Bronchial epithelial cell (primary cell): ENCODE results near the gene CFAP74. TPM values are rescaled to one million over a fixed set of nuclear protein-coding genes. Genes with fewer than 3 reads are reported as not detected.
A peak's percentile ranks its signal among the peaks of the same experiment; 100 is the strongest.

Experiments
- DNase-seq: peaks from one replicate; pipeline ENCODE4 v3.0.0-alpha.2; 2010; ENCODE audit warnings: low read depth
- FAIRE-seq: peaks from 2 replicates; lab custom pipeline; 2011; peaks lifted over from hg19 to GRCh38; lab: Jason Lieb, UNC
- H3K27me3 ChIP-seq: 2 replicates; pipeline ENCODE4 v1.5.1; 2011; ENCODE audit warnings: low read length; ENCODE audit not compliant: control insufficient read depth, insufficient read depth
- H3K36me3 ChIP-seq: 2 replicates; pipeline ENCODE4 v1.5.1; 2011; ENCODE audit warnings: low read length; ENCODE audit not compliant: control insufficient read depth, insufficient read depth
- H3K4me3 ChIP-seq: 2 replicates; pipeline ENCODE4 v1.5.1; 2011; ENCODE audit warnings: mild to moderate bottlenecking, low read depth, low read length, control low read depth
- total RNA-seq: library from RNA; depleted of rRNA; stranded (reverse); fragments of >200 nt; gene quantifications from 2 replicates; pipeline ENCODE4 v1.2.1, GENCODE V29; 2014
- TF ChIP-seq, protein P1 (sequence below): IDR thresholded peaks from 2 replicates; pipeline ENCODE4 v1.5.1; 2011; ENCODE audit warnings: mild to moderate bottlenecking, moderate library complexity, low read length, control low read depth, inconsistent platforms; ENCODE audit not compliant: insufficient read depth, severe bottlenecking

CFAP74 gene
- total RNA-seq, 1 donor from 2014 or later = not detected

DNA sequence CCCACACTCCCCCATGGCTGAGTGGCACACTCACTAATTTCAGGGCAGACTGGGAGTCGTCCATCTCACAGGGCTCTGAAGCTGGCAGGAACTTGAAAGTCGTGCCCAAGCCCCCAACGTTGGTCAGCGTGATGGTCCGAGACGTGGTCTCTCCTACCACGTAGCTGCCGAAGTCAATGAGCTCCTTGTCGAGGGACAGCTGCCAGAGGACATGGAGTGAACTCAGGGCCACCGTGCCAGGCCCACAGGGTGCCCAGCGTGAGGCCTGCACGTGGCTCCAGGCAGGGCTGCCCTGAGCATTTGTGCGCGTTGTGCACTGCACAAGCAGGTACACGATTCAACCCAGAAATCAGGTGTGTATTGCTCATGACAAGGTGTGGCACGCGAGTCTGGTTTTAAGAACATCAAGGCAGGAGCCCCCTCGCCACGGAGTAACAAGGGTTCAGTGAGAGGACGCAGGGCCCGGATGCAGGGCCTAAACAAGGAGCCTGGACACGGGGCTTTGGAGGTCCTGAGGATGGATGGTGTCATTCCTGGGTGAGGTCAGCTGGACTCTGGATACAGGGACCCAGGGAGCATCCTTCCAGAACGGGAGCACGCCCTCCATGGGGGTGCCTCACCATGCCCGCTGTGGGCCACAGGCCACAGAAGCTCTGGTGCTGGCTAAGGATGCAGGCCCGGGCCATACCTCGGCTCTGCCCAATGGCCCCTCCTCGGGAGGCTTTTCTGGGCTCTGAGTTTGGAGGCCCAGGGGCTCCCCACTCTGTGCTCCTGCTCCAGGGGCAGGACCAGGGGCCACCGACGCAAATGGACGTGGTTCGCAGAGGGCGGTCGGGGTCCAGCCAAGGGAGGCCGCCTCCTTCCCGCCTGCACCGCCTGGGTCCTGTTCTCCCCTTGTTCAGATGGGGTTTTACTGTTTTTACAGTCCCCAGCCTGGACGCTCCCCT, 46.7 kb downstream of the CFAP74 start:
- TF ChIP-seq, protein P1, sequence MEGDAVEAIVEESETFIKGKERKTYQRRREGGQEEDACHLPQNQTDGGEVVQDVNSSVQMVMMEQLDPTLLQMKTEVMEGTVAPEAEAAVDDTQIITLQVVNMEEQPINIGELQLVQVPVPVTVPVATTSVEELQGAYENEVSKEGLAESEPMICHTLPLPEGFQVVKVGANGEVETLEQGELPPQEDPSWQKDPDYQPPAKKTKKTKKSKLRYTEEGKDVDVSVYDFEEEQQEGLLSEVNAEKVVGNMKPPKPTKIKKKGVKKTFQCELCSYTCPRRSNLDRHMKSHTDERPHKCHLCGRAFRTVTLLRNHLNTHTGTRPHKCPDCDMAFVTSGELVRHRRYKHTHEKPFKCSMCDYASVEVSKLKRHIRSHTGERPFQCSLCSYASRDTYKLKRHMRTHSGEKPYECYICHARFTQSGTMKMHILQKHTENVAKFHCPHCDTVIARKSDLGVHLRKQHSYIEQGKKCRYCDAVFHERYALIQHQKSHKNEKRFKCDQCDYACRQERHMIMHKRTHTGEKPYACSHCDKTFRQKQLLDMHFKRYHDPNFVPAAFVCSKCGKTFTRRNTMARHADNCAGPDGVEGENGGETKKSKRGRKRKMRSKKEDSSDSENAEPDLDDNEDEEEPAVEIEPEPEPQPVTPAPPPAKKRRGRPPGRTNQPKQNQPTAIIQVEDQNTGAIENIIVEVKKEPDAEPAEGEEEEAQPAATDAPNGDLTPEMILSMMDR = no peak
- H3K4me3 ChIP-seq = no peak overlapping the region
- no peaks in the 10 kb centered on the region for H3K36me3 ChIP-seq
- no peaks in the 10 kb centered on the region for H3K27me3 ChIP-seq
- DNase-seq (no peak), FAIRE-seq (no peak)

DNA sequence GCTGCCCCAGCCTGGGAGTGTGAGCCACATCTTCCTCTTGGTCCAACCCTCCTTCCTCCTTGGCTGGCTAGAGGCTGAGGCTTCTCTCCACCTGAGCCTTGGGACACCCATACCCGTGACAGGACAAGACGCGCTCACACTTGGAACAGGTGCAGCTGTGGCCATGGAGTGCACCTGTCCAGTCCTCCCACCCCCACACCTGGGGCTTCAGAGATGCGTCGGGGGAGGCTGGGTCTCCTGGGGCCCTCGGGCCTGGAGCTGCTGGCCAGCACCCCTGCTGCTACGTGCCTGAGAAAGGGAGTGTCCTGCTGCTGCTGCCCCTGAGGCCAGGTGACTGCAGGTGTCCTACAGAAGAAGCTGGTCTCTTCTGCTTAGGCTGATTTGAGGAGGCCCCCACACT, 47.5 kb downstream of the CFAP74 start:
- DNase-seq (no peak), FAIRE-seq (no peak)
- TF ChIP-seq, protein P1 = no peak
- H3K27me3 ChIP-seq = no peaks in the 10 kb centered on the region
- H3K36me3 ChIP-seq = no peaks in the 10 kb centered on the region
- no peak overlapping the region for H3K4me3 ChIP-seq

DNA sequence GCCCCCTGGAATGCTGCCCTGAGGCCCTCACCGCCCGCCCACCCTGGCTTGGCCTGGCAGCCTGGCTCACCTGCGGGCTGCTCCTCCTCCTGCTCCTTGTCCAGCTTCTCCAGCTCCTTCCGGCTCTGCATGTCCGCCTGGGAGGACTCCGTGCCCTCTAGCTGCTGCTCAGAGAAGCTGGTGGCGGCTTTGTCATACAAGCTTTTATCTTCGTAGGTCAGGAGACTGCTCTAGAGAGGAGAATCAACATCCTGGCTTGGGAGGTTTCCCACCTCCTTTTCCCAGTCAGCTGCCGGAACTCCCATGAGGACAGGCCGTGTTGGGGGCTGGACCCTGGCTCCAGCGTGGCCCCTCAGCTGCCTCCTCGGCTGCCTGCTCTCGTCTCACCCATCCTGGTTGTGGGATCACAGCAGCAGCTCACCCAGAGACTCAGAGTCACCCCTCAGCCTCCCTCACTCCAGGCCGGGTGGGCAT, 47.9 kb downstream of the CFAP74 start:
- TF ChIP-seq, protein P1 = no peak
- DNase-seq = no peak
- no peak overlapping the region for H3K4me3 ChIP-seq
- no peak for FAIRE-seq
- no peaks in the 10 kb centered on the region for H3K36me3 ChIP-seq
- H3K27me3 ChIP-seq = no peaks in the 10 kb centered on the region

DNA sequence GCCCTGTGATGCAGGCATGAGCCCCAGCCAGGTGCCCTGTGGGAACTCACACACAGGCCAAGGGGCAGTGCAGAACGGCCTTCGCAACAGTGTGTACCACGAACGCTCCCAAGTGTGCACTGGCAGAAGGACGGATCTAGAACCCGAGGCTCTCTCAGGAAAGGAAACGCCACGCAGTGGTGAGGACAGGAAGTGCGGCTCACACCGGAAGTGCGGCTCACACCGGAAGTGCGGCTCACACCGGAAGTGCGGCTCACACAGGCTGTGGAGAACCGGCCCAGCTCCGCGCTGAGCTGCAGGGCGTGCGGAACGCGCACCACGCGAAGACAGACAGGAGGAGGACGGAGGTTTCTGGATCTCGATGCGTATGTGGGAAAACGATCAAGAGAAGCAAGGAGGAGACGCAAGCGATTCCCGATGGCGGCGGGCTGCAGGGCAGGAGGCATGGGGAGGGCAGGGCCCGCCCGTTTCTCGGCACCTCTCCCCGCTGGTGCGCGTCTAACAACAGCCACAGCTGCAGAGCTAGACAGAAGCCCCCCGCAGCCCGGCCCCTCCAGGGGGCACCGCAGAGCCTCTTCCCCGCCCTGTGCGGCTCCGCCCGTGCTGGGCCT, 48.6 kb downstream of the CFAP74 start:
- TF ChIP-seq, protein P1 = peak; percentile 5
- FAIRE-seq = no peak
- H3K27me3 ChIP-seq = no peaks in the 10 kb centered on the region

DNA sequence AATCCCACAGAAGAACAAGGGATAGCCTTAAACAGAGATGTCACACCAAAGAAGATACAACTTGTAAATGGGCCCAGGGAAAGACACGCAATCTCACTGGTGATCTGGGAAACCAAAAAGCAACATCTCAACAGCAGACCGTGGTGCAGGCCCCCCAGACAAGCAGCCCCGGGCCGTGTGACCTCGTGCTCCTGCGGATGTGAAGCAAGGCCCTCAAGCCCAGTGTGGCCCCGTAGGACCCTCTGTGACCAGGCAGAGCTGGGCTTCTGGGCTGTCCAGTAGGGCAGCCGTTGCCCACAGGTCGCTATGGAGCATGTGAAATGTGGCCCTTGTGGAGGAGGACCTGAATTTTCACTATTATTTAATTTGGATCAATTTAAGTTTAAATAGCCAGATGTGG, 49.6 kb downstream of the CFAP74 start:
- DNase-seq (no peak), FAIRE-seq (no peak)
- TF ChIP-seq, protein P1 = no peak
- Histone ChIP-seq H3K4me3 (no peak overlapping the region), H3K27me3 (peaks cover 2% of the 10 kb centered on the region), H3K36me3 (no peaks in the 10 kb centered on the region)

More for the DNA sequence above, 48.6 kb downstream of the CFAP74 start:
- DNase-seq = no peak
- Histone ChIP-seq H3K4me3 (no peak overlapping the region), H3K36me3 (no peaks in the 10 kb centered on the region)
